HG03039 (cell line): ENCODE results near the gene ANKRD33.

Source experiments
- ATAC-seq: cut with Tn5 transposase; IDR thresholded peaks from one replicate; pipeline ENCODE4 v1.9.1; 2021; ENCODE audit warnings: mild to moderate bottlenecking, moderate library complexity; ENCODE audit not compliant: unreplicated experiment

ANKRD33 gene

GRCh38 chr12:51887476-51888315 is at the start of gene ANKRD33:
TSS of gene ANKRD33 (plus strand) at chr12:51888103. CDS start at chr12:51888187, 84 bp downstream.
- no peak for ATAC-seq

GRCh38 chr12:51838762-51839161 is 49.1 kb upstream of the ANKRD33 start:
- ATAC-seq: no peak

- no peak for ATAC-seq
Measured at GRCh38 chr12:51839310-51839947, 48.5 kb upstream of the ANKRD33 start.

DNA sequence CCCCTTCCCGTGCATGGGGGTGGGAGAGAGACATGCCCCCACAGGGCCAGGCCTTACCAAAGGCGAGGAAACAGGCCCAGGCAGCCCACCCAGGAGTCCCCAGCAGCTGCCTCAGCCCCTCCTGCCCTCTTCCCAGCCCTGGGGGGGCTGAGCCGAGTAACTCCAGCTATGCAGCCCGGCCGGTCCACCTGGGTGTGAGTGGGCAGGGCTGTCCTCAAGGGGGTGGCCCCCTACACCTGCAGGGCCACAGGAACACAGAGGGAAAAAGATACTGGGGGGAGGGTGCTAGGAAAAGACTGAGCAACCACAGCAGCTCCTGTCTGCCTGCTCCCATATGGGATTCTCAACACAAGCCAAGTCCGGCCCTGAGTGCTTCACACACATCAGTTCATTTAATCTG is 46.9 kb upstream of the ANKRD33 start:
- ATAC-seq: no peak

- no peak for ATAC-seq
Measured at GRCh38 chr12:51841727-51842126, 46.2 kb upstream of the ANKRD33 start.

DNA sequence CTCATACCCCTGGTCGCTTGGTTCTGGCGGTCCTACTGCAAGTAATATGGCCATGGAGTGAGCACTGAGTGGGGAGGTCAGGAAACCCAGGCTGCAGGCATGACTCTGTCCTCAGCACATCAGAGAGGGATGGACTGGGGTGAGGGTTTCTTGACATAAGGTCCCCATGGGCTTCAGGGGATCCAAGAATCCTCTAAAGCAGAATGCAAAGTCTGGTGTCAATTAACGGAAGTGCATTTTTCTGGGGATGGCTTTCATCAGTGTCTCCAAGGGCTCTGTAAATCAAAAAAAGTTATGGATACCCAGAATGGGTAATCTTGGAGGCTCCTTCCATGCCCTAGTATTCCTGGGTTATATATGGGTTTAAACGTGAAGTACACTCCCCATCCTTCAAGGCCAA is 43.0 kb upstream of the ANKRD33 start:
- ATAC-seq: no peak

DNA sequence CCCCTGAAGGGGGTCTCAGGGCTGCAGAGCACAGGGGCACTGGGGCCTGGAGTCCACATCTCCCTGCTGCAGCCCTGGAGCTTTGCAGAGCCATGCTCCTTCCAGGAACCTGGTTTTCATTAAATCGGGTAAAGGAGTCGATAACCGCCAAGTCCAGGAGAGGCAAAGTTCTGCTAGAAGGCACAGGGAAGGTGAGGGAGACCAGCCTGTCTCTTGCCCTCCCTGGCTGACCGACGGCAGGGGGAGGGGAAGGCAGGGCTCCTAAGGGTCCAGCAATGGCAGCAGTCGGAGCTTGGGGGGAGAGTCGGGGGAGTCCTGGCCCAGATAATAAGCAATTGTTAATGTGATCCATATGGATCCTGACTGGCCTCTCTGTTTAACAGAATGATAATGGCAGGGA is 42.4 kb upstream of the ANKRD33 start:
- ATAC-seq: no peak

DNA sequence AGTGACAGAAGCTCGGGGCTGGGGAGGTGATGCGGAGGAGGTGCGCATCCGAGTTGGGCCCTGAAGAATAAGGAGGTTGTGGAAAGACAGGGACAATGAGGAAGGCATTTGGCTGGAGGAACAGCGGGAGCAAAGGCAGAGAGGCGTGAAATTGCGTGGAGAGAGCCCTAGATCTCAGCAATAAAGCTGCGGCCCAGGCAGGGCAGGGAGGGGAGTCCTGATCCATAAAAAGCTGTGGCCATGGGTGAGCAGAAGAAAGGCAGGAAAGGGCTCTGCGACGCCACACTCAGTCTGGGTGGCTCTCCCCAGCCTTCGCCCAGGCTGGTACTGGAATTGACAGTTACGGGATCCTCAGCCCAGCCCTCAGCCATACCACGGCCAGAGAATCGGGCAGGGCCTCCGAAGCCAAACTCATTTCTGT is 41.6 kb upstream of the ANKRD33 start:
- no peak for ATAC-seq

DNA sequence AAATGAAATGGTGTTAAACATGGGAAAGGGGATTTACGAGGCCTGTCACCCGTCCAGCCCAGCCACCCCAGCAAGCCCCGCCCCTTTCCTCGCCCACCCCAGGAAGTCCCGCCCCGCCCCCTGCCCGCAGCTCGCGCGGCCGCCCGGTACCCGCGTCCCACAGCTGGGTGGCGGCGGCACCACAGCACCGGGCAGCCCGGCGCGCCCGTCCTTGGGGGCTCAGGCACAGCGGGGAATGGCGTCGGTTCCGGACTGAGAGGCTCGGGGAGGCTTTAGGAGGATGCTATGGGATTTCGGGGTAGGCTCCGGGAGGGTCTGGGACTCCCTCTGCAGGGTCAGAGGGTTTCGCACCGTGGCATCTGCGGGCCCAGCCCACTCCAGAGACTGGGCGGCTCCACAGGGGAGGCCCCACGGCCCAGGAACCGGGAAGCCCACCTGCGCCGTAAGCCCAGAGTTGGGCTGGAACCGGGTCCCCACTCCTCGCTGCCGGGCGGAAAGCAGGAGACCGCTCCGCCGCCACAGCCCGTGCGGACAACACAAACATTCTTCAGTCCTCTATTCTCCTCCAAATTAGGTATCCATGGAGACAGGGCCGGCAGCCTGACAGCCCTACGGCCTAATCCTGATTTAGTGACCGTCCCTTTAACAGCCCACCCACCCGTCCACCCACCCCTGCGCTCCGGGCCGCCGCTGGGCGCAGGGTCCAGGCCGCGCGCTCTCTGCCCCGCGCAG is 40.8 kb upstream of the ANKRD33 start:
- ATAC-seq: no peak

- ATAC-seq: no peak
Measured at GRCh38 chr12:51847643-51848325, 40.1 kb upstream of the ANKRD33 start.

DNA sequence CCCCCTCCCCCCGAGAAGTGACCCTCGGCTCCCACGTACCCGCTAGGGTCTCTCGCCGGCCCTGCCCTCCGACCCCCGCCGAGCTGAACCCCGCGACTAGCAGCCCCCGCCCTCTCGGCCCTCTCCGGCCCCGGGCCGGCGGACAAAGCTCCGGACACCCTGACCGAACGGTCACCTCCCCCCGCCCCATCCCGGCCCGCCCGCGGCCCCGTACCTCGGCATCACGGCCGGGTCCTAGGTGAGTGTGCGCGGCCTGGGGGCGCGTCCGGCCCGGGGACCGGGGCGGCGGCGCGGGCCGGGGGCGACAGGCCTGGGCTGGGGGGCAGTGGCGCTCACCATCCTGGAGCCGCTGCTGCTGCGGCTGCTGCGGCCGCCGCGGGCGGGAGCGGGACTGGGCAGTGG is 39.6 kb upstream of the ANKRD33 start, which contains the start of gene FIGNL2:
FIGNL2 (minus strand) TSS at position 393 of the 402 bp plus-strand sequence. CDS start 26,305 bp downstream, outside the sequence.
- no peak for ATAC-seq

GRCh38 chr12:51848841-51849735 is 38.8 kb upstream of the ANKRD33 start:
- ATAC-seq: no peak

- ATAC-seq: no peak
Measured at GRCh38 chr12:51850081-51850964, 37.6 kb upstream of the ANKRD33 start.

- ATAC-seq: no peak
Measured at GRCh38 chr12:51850965-51851299, 37.0 kb upstream of the ANKRD33 start.

- no peak for ATAC-seq
Measured at GRCh38 chr12:51851413-51852124, 36.3 kb upstream of the ANKRD33 start.

- no peak for ATAC-seq
Measured at GRCh38 chr12:51852404-51853137, 35.3 kb upstream of the ANKRD33 start.

GRCh38 chr12:51855586-51856428 is 32.1 kb upstream of the ANKRD33 start:
- no peak for ATAC-seq
